Activated effector memory CD4-positive, alpha-beta T cell treated with Interleukin-2 at 50 U/mL for 16 hours (primary cell): ENCODE results near the gene SDHB.

Experiments used
- DNase-seq: peaks from one replicate; pipeline ENCODE4 v3.0.0-alpha.2; 2020

SDHB gene

GRCh38 chr1:17011092-17011438 is 42.8 kb downstream of the SDHB start:
- no peak for DNase-seq

- DNase-seq = no peak
Observed at GRCh38 chr1:17009706-17010105, 44.1 kb downstream of the SDHB start.

GRCh38 chr1:17008208-17008855 is 45.5 kb downstream of the SDHB start:
- DNase-seq = no peak

- no peak for DNase-seq
Observed at GRCh38 chr1:17007121-17007520, 46.7 kb downstream of the SDHB start.

GRCh38 chr1:17005365-17005740 is 48.5 kb downstream of the SDHB start:
- no peak for DNase-seq

GRCh38 chr1:17004466-17005364 is 49.1 kb downstream of the SDHB start:
- no peak for DNase-seq

GRCh38 chr1:17002524-17002902 is 51.3 kb downstream of the SDHB start:
- DNase-seq = no peak

- DNase-seq = no peak
Observed at GRCh38 chr1:17001760-17002523, 51.9 kb downstream of the SDHB start.

GRCh38 chr1:16999863-17000262 is 54.0 kb downstream of the SDHB start:
- DNase-seq = no peak

GRCh38 chr1:16998589-16998988 is 55.2 kb downstream of the SDHB start:
- DNase-seq = no peak

- no peak for DNase-seq
Observed at GRCh38 chr1:16996845-16997244, 57.0 kb downstream of the SDHB start.

- no peak for DNase-seq
Observed at GRCh38 chr1:16993521-16994038, 60.3 kb downstream of the SDHB start.

GRCh38 chr1:16992675-16993074 is 61.2 kb downstream of the SDHB start:
- DNase-seq = no peak

- DNase-seq = no peak
Observed at GRCh38 chr1:16992102-16992501, 61.7 kb downstream of the SDHB start.

- no peak for DNase-seq
Observed at GRCh38 chr1:16991571-16991970, 62.3 kb downstream of the SDHB start.

- no peak for DNase-seq
Observed at GRCh38 chr1:16989676-16990391, 64.0 kb downstream of the SDHB start.

GRCh38 chr1:16988210-16988609 is 65.6 kb downstream of the SDHB start:
- no peak for DNase-seq

- DNase-seq = no peak
Observed at GRCh38 chr1:16986962-16987361, 66.9 kb downstream of the SDHB start.

GRCh38 chr1:16986560-16986959 is 67.3 kb downstream of the SDHB start:
- DNase-seq = no peak

GRCh38 chr1:16986113-16986512 is 67.7 kb downstream of the SDHB start:
- no peak for DNase-seq

GRCh38 chr1:16984717-16985116 is 69.1 kb downstream of the SDHB start:
- no peak for DNase-seq

GRCh38 chr1:16983649-16984048 is 70.2 kb downstream of the SDHB start:
- no peak for DNase-seq

GRCh38 chr1:16982902-16983301 is 70.9 kb downstream of the SDHB start:
- DNase-seq = no peak
